SK-N-SH treated with all-trans-retinoic acid at 6 μM for 48 hours (cell line): ENCODE results near the gene C1orf232.

ENCODE experiments used
- ARNTL ChIP-seq: fragments of 450-650 bp; formaldehyde crosslinking; IDR thresholded peaks from 2 replicates; pipeline ENCODE4 v1.5.0; 2020; ENCODE audit warnings: low read depth, mild to moderate bottlenecking, moderate library complexity, borderline replicate concordance
- CSDC2 ChIP-seq: fragments of 250-450 bp; sonication (Bioruptor Pico); IDR thresholded peaks from 2 replicates; pipeline ENCODE4 v1.5.0; 2020; ENCODE audit warnings: mild to moderate bottlenecking, moderate library complexity
- ISL1 ChIP-seq: fragments of 250-450 bp; sonication (Bioruptor Pico); IDR thresholded peaks from 2 replicates; pipeline ENCODE4 v2.1.2; 2022; ENCODE audit warnings: mild to moderate bottlenecking, moderate library complexity
- OSR1 ChIP-seq: fragments of 250-450 bp; sonication (Bioruptor Pico); IDR thresholded peaks from 2 replicates; pipeline ENCODE4 v1.8.0; 2022; ENCODE audit warnings: moderate library complexity, mild to moderate bottlenecking, inconsistent platforms
- RARB ChIP-seq: fragments of 250-450 bp; sonication (Bioruptor Pico); IDR thresholded peaks from 2 replicates; pipeline ENCODE4 v1.8.0; 2021; ENCODE audit warnings: mild to moderate bottlenecking, moderate library complexity
- TCF4 ChIP-seq: fragments of 250-450 bp; sonication (Bioruptor Pico); IDR thresholded peaks from 2 replicates; pipeline ENCODE4 v1.8.0; 2021; ENCODE audit warnings: mild to moderate bottlenecking, moderate library complexity, borderline replicate concordance
- TOX ChIP-seq: fragments of 250-450 bp; sonication (Bioruptor Pico); IDR thresholded peaks from 2 replicates; pipeline ENCODE4 v1.8.0; 2021; ENCODE audit warnings: mild to moderate bottlenecking, moderate library complexity, borderline replicate concordance
- ZFP3 ChIP-seq: fragments of 250-450 bp; sonication (Bioruptor Pico); IDR thresholded peaks from 2 replicates; pipeline ENCODE4 v1.5.0; 2020; ENCODE audit warnings: mild to moderate bottlenecking, moderate library complexity
- ZFP30 ChIP-seq: fragments of 450-650 bp; formaldehyde crosslinking; IDR thresholded peaks from 2 replicates; pipeline ENCODE4 v1.5.0; 2022; ENCODE audit warnings: mild to moderate bottlenecking, moderate library complexity
- ZNF8 ChIP-seq: fragments of 450-650 bp; formaldehyde crosslinking; IDR thresholded peaks from 2 replicates; pipeline ENCODE4 v1.5.0; 2020; ENCODE audit warnings: mild to moderate bottlenecking, moderate library complexity
- TF ChIP-seq, protein P1 (sequence below): fragments of 250-450 bp; sonication (Bioruptor Pico); IDR thresholded peaks from 2 replicates; pipeline ENCODE4 v1.8.0; 2020; ENCODE audit warnings: mild to moderate bottlenecking, moderate library complexity, borderline replicate concordance
- TF ChIP-seq, protein P2 (sequence below): fragments of 250-450 bp; sonication (Bioruptor Pico); IDR thresholded peaks from 2 replicates; pipeline ENCODE4 v1.5.1; 2020; ENCODE audit warnings: low read depth, mild to moderate bottlenecking, moderate library complexity

DNA sequence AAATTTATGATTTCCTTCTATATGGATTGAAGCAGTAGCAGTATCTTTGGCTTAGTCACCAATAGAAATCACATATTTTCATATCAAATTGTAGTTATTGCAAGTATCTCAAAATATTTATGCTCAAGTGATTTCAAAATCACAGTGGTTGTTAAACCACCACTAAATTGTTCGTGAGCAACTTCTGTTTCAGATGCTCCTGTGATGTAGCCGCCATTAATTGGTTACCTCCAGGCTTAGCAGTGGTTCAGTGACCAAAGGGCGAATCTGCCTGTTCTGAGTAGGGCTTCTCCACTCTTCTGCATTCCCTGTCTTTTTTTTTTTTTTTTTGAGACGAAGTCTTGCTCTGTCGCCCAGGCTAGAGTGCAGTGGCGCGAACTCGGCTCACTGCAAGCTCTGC lies 6.6 kb upstream of the C1orf232 start:
- no peak for TF ChIP-seq ZFP30 (CRISPR knock-in tag)
- no peak for TF ChIP-seq RARB (CRISPR knock-in tag)
- TF ChIP-seq ISL1 (CRISPR knock-in tag), result no peak
- TF ChIP-seq CSDC2 (CRISPR knock-in tag), result no peak
- TF ChIP-seq, protein P1, sequence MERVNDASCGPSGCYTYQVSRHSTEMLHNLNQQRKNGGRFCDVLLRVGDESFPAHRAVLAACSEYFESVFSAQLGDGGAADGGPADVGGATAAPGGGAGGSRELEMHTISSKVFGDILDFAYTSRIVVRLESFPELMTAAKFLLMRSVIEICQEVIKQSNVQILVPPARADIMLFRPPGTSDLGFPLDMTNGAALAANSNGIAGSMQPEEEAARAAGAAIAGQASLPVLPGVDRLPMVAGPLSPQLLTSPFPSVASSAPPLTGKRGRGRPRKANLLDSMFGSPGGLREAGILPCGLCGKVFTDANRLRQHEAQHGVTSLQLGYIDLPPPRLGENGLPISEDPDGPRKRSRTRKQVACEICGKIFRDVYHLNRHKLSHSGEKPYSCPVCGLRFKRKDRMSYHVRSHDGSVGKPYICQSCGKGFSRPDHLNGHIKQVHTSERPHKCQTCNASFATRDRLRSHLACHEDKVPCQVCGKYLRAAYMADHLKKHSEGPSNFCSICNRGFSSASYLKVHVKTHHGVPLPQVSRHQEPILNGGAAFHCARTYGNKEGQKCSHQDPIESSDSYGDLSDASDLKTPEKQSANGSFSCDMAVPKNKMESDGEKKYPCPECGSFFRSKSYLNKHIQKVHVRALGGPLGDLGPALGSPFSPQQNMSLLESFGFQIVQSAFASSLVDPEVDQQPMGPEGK, result no peak
- TF ChIP-seq ZFP3 (CRISPR knock-in tag), result no peak
- no peak for TF ChIP-seq ZNF8 (CRISPR knock-in tag)
- TF ChIP-seq ARNTL (CRISPR knock-in tag), result no peak
- no peak for TF ChIP-seq TOX
- no peak for TF ChIP-seq TCF4 (CRISPR knock-in tag)
- no peak for TF ChIP-seq OSR1 (CRISPR knock-in tag)
- TF ChIP-seq, protein P2, sequence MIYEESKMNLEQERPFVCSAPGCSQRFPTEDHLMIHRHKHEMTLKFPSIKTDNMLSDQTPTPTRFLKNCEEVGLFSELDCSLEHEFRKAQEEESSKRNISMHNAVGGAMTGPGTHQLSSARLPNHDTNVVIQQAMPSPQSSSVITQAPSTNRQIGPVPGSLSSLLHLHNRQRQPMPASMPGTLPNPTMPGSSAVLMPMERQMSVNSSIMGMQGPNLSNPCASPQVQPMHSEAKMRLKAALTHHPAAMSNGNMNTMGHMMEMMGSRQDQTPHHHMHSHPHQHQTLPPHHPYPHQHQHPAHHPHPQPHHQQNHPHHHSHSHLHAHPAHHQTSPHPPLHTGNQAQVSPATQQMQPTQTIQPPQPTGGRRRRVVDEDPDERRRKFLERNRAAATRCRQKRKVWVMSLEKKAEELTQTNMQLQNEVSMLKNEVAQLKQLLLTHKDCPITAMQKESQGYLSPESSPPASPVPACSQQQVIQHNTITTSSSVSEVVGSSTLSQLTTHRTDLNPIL, result no peak
